ENCODE measurements around the gene LILRB5.
"Not testable (repeated sequence)": the region's sequence is repeated elsewhere in the genome, so short reads cannot be mapped to it uniquely, and the experiment has no call there.

LILRB5 gene

DNA sequence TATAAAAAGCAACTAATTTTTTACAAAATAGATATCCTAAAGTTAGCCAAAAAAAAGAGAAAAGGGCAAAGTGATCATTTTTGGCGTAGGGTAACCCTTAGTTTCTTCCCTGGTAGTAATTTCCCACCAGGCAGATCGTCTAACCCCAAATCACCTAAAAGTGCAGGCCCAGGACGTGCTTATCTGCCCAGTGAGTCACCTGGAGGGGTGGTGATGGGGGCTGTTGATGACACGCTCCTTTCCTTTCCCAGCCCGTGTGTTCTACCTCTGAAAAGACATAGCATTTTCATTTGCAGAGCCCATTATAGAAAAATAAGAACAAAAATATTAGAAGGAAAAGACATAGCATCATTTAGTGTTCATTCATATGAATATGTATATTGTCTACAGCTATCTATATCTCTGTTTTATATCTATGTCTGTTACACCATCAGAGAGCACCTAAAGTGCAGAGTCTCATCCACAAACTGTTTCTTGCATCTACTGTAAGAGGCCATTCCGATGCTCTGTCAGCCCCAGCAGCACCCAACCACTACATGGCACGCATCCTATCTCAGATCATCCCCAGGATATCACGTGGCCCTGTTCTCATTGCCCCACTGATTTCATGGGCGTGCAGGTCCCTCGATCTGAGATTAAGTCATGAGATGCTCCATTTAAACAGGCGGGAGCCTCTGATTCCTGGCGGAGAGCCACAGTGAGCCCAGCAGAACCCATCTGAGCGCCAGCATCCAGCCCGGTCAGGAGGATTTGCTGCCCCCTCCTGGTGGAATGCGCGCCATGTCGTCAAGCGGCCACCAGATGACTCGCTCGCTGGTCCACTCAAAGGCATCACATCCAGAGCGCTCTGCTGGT is 25.8 kb downstream of the LILRB5 start:
- peak; percentile 77 for DNase-seq (ENCODE audit: low read depth)
- no peak overlapping the region for H3K4me3 ChIP-seq (ENCODE audit: control insufficient read depth, low read depth, low read length)
- TF ChIP-seq, protein P1, sequence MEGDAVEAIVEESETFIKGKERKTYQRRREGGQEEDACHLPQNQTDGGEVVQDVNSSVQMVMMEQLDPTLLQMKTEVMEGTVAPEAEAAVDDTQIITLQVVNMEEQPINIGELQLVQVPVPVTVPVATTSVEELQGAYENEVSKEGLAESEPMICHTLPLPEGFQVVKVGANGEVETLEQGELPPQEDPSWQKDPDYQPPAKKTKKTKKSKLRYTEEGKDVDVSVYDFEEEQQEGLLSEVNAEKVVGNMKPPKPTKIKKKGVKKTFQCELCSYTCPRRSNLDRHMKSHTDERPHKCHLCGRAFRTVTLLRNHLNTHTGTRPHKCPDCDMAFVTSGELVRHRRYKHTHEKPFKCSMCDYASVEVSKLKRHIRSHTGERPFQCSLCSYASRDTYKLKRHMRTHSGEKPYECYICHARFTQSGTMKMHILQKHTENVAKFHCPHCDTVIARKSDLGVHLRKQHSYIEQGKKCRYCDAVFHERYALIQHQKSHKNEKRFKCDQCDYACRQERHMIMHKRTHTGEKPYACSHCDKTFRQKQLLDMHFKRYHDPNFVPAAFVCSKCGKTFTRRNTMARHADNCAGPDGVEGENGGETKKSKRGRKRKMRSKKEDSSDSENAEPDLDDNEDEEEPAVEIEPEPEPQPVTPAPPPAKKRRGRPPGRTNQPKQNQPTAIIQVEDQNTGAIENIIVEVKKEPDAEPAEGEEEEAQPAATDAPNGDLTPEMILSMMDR (conservative IDR thresholded peaks at IDR 0.05; ENCODE audit: control insufficient read depth, insufficient read depth, low read depth, low read length), result peak; percentile 96

DNA sequence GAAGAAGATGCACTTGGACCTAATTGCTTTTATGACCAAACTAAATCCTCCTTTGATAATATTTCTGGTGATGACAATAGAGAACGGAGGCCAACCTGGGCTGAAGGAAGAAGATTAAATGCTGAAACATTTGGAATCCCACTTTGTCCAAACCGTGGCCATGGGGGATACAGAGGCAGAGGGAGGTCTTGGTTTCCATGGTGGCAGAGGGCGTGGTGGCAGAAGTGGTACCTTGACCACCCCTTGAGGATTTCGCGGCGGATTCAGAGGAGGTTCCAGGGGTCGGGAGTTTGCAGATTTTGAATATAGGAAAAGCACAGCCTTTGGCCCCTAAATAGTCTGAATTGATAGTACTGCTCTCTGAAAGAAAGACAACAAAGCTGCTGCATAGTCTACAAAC is 27.0 kb downstream of the LILRB5 start:
- DNase-seq (ENCODE audit: low read depth), result no peak
- no peak overlapping the region for H3K4me3 ChIP-seq (ENCODE audit: control insufficient read depth, low read depth, low read length)
- TF ChIP-seq, protein P1 (conservative IDR thresholded peaks at IDR 0.05; ENCODE audit: control insufficient read depth, insufficient read depth, low read depth, low read length), result no peak

DNA sequence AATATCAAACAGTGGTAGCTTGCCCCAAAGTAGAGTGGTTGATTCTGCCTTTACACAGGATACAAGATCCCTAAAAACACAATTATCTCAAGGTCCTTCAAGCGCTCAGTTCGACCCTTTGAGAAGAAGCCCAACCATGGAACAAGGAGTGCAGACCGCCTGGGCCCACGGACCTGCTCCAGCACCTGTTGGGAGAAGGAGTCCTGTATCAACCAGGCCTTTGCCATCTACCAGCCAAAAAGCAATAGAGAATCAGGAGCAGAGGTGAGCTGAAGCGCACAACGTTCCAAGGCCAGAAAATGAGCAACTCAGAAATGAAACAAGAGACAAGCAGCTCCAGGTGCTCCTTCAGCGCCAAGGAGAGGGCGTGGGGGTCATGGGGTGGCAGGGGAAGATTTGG is 27.9 kb downstream of the LILRB5 start:
- TF ChIP-seq, protein P1 (conservative IDR thresholded peaks at IDR 0.05; ENCODE audit: control insufficient read depth, insufficient read depth, low read depth, low read length), result no peak
- H3K4me3 ChIP-seq (ENCODE audit: control insufficient read depth, low read depth, low read length), result no peak overlapping the region
- DNase-seq (ENCODE audit: low read depth), result no peak

GRCh38 chr19:54224619-54225018 is 32.5 kb downstream of the LILRB5 start:
- H3K4me3 ChIP-seq (ENCODE audit: control insufficient read depth, low read depth, low read length); DNase-seq (ENCODE audit: low read depth): not testable (repeated sequence)

DNA sequence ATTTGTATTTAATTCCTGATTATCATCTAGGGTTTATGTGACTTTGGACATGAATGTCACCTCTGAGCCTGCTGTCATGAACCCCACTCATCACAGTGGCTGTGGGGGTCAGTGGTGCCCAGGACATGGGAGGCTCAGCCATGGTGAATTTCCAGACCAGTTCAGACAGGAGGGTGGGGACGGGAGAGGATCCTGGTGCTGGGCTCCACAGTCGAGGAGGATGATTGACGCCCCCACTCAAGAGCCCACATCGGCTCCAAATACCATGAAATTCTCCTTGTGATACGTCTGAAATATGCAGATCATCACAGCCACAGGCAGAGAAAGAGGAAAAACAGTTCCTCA is 33.2 kb downstream of the LILRB5 start:
- H3K4me3 ChIP-seq (ENCODE audit: control insufficient read depth, low read depth, low read length); DNase-seq (ENCODE audit: low read depth): not testable (repeated sequence)

DNA sequence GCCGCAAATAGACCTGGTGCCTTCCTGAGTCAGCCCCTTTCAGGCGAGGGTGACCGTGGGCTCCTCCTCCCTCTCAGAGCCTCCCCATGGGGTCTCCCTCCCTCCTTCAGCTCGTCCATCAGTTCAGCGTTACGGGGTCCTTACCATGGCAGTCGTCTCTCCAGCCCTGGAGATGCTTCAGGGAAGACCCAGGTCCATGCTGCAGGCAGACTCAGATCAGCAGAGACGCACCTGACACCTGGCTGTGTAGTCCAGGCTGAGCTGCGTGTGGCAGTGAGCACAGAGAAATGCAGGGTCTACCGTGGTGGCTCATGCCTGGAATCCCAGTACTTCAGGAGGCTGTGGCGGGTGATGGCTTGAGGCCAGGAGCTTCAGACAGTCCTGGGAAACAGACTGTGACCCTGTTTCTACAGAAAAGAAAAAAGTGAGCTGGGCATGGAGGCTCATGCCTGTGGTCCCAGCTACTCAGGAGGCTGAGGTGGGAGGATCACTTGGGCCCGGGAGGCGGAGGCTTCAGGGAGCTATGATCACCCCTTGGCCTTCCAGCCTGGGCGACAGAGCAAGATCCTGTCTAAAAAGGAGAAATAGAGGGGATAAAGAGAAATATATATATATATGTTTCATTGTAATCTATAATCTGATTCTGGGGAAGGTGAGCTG is 33.7 kb downstream of the LILRB5 start:
- H3K4me3 ChIP-seq (ENCODE audit: control insufficient read depth, low read depth, low read length); DNase-seq (ENCODE audit: low read depth): not testable (repeated sequence)

DNA sequence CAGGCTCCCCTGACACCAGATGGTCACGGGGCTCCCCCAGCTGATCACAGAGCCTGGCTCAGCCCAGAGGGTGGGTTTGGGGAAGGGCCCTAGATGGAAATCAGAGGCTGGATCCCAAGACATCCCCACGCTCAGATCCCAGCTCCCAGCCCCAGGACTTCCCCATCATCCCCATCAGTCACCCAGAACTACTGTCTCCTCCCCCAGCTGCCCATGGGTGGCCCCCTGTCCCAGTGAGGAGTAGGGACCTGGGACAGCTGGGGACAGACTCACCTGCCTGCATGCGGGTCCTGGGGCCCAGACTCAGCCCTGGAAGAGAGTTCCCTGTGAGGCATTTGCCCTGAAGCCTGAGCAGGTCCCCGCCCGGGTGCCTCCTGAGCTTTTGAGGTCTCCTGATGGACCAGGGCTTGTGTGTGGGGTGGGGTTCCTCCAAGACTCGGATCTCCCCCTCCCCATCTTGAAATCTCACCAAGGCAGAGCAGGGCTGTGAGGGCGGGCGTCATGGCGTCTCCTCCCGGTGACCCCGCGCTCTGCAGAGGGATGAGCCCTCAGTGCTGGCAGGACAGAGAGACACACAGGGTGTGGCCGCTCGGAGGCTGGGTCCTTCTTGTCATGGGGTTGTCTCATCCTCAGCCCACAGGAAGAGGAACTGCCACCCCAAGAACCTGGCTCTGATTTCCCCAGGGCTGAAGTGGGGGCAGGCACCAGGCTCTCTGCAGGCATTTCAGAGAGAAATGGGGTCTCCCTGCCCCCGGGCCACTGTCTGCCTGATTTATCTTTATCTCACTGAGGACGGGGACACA is 34.4 kb downstream of the LILRB5 start, which contains the start of gene LILRB3:
LILRB3 (minus strand) TSS at position 534 of the 803 bp plus-strand sequence; CDS start at position 503, 31 bp downstream.
- DNase-seq (ENCODE audit: low read depth); H3K4me3 ChIP-seq (ENCODE audit: control insufficient read depth, low read depth, low read length): not testable (repeated sequence)

DNA sequence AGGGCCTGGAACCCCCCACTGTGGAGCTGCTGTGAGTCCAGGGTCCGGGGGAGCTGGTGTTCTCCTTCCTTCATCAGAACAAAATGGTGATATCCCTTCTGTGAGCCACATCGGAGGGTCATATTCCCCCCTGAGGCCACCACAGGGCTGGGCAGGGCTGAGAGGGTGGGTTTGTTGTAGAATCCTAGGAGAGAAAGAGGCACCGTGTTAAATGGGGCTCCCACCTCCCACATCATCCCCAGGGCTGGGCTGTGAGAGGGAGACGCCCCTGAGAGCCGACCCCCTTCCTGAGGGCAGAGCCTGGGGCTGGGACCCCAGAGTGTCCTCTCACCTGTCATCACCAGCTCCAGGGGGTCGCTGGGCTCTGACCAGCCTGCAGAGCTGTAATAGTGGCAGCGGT is 35.1 kb downstream of the LILRB5 start:
- DNase-seq (ENCODE audit: low read depth); H3K4me3 ChIP-seq (ENCODE audit: control insufficient read depth, low read depth, low read length): not testable (repeated sequence)

DNA sequence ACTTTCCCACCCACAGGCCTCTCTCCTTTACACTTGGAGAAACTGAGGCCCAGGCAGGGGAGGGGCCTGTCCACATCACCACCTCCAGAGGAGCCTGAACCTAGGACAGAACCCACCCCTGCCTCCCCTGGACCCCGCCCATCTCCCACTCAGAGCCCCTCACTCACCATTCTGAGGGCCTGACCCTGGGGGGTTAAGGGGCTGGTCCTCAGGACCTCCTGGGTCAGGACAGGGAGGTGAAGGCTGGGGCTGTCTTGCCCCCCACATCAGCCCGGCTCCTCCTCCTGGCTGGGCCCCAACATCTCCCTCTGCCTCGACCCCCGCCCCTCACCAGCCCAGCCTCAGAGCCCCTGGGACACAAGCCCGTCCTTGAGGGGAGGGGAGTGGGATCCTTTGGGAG is 37.4 kb downstream of the LILRB5 start:
- not testable (repeated sequence) for DNase-seq (ENCODE audit: low read depth); H3K4me3 ChIP-seq (ENCODE audit: control insufficient read depth, low read depth, low read length)
